Measurements from ENCODE around the gene DYNLL1.

DNA sequence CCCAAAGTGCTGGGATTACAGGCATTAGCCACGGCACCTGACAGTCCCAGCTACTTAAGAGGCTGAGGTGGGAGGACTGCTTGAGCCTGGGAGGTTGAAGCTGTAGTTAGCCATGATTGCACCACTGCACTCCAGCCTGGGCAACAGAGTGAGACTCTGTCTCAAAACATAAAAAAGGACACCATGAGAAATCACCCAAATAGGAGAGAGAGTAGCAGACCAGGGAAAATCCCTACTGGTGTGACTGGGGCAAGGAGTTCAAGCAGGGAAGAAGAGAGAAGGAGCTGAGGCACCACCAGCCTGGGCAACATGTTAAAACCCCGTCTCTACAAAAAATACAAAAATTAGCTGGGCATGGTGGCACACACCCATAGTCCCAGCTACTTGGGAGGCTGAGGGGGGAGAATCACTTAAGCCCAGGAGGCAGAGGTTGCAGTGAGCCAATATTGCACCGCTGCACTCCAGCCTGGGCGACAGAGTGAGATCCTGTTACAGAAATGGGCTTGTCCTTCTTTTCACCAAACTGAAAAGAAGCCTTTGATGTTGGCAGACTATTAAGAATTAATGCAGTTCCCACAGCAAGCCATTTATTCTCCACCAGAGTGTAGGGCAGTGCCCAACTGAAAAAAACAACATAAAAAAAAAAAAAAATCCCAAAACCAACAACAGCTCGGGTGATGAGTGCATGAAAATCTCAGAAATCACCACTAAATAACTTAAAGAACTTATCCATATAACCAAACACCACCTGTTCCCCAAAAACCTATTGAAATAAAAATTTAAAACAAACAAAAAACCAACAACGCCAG is 21.9 kb upstream of the DYNLL1 start:
- TF ChIP-seq SATB2 (CRISPR knock-in tag; IDR thresholded peaks at IDR 0.05) (no peak), JUNB (CRISPR knock-in tag; IDR thresholded peaks at IDR 0.05; ENCODE audit: borderline replicate concordance) (no peak), YEATS4 (CRISPR knock-in tag; IDR thresholded peaks at IDR 0.05; ENCODE audit: borderline replicate concordance) (no peak), SMC3 (IDR thresholded peaks at IDR 0.05; ENCODE audit: low read length) (no peak), ZKSCAN1 (IDR thresholded peaks at IDR 0.05; ENCODE audit: low read length) (no peak)
- TF ChIP-seq, protein P1, sequence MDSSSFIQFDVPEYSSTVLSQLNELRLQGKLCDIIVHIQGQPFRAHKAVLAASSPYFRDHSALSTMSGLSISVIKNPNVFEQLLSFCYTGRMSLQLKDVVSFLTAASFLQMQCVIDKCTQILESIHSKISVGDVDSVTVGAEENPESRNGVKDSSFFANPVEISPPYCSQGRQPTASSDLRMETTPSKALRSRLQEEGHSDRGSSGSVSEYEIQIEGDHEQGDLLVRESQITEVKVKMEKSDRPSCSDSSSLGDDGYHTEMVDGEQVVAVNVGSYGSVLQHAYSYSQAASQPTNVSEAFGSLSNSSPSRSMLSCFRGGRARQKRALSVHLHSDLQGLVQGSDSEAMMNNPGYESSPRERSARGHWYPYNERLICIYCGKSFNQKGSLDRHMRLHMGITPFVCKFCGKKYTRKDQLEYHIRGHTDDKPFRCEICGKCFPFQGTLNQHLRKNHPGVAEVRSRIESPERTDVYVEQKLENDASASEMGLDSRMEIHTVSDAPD (CRISPR knock-in tag; IDR thresholded peaks at IDR 0.05): no peak
- TF ChIP-seq, protein P2, sequence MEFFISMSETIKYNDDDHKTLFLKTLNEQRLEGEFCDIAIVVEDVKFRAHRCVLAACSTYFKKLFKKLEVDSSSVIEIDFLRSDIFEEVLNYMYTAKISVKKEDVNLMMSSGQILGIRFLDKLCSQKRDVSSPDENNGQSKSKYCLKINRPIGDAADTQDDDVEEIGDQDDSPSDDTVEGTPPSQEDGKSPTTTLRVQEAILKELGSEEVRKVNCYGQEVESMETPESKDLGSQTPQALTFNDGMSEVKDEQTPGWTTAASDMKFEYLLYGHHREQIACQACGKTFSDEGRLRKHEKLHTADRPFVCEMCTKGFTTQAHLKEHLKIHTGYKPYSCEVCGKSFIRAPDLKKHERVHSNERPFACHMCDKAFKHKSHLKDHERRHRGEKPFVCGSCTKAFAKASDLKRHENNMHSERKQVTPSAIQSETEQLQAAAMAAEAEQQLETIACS (CRISPR knock-in tag; IDR thresholded peaks at IDR 0.05): no peak
- TF ChIP-seq, protein P3, sequence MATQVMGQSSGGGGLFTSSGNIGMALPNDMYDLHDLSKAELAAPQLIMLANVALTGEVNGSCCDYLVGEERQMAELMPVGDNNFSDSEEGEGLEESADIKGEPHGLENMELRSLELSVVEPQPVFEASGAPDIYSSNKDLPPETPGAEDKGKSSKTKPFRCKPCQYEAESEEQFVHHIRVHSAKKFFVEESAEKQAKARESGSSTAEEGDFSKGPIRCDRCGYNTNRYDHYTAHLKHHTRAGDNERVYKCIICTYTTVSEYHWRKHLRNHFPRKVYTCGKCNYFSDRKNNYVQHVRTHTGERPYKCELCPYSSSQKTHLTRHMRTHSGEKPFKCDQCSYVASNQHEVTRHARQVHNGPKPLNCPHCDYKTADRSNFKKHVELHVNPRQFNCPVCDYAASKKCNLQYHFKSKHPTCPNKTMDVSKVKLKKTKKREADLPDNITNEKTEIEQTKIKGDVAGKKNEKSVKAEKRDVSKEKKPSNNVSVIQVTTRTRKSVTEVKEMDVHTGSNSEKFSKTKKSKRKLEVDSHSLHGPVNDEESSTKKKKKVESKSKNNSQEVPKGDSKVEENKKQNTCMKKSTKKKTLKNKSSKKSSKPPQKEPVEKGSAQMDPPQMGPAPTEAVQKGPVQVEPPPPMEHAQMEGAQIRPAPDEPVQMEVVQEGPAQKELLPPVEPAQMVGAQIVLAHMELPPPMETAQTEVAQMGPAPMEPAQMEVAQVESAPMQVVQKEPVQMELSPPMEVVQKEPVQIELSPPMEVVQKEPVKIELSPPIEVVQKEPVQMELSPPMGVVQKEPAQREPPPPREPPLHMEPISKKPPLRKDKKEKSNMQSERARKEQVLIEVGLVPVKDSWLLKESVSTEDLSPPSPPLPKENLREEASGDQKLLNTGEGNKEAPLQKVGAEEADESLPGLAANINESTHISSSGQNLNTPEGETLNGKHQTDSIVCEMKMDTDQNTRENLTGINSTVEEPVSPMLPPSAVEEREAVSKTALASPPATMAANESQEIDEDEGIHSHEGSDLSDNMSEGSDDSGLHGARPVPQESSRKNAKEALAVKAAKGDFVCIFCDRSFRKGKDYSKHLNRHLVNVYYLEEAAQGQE (IDR thresholded peaks at IDR 0.05; ENCODE audit: borderline replicate concordance in 1 of 2, low read depth in 1 of 2, low read length in 2 of 2): no peak
- TF ChIP-seq, protein P4, sequence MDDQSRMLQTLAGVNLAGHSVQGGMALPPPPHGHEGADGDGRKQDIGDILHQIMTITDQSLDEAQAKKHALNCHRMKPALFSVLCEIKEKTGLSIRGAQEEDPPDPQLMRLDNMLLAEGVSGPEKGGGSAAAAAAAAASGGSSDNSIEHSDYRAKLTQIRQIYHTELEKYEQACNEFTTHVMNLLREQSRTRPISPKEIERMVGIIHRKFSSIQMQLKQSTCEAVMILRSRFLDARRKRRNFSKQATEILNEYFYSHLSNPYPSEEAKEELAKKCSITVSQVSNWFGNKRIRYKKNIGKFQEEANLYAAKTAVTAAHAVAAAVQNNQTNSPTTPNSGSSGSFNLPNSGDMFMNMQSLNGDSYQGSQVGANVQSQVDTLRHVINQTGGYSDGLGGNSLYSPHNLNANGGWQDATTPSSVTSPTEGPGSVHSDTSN (CRISPR knock-in tag; IDR thresholded peaks at IDR 0.05; ENCODE audit: borderline replicate concordance): no peak
- TF ChIP-seq, protein P5, sequence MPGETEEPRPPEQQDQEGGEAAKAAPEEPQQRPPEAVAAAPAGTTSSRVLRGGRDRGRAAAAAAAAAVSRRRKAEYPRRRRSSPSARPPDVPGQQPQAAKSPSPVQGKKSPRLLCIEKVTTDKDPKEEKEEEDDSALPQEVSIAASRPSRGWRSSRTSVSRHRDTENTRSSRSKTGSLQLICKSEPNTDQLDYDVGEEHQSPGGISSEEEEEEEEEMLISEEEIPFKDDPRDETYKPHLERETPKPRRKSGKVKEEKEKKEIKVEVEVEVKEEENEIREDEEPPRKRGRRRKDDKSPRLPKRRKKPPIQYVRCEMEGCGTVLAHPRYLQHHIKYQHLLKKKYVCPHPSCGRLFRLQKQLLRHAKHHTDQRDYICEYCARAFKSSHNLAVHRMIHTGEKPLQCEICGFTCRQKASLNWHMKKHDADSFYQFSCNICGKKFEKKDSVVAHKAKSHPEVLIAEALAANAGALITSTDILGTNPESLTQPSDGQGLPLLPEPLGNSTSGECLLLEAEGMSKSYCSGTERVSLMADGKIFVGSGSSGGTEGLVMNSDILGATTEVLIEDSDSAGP (CRISPR knock-in tag; IDR thresholded peaks at IDR 0.05; ENCODE audit: borderline replicate concordance): no peak
- TF ChIP-seq, protein P6, sequence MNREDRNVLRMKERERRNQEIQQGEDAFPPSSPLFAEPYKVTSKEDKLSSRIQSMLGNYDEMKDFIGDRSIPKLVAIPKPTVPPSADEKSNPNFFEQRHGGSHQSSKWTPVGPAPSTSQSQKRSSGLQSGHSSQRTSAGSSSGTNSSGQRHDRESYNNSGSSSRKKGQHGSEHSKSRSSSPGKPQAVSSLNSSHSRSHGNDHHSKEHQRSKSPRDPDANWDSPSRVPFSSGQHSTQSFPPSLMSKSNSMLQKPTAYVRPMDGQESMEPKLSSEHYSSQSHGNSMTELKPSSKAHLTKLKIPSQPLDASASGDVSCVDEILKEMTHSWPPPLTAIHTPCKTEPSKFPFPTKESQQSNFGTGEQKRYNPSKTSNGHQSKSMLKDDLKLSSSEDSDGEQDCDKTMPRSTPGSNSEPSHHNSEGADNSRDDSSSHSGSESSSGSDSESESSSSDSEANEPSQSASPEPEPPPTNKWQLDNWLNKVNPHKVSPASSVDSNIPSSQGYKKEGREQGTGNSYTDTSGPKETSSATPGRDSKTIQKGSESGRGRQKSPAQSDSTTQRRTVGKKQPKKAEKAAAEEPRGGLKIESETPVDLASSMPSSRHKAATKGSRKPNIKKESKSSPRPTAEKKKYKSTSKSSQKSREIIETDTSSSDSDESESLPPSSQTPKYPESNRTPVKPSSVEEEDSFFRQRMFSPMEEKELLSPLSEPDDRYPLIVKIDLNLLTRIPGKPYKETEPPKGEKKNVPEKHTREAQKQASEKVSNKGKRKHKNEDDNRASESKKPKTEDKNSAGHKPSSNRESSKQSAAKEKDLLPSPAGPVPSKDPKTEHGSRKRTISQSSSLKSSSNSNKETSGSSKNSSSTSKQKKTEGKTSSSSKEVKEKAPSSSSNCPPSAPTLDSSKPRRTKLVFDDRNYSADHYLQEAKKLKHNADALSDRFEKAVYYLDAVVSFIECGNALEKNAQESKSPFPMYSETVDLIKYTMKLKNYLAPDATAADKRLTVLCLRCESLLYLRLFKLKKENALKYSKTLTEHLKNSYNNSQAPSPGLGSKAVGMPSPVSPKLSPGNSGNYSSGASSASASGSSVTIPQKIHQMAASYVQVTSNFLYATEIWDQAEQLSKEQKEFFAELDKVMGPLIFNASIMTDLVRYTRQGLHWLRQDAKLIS (CRISPR knock-in tag; IDR thresholded peaks at IDR 0.05): no peak
- TF ChIP-seq, protein P7, sequence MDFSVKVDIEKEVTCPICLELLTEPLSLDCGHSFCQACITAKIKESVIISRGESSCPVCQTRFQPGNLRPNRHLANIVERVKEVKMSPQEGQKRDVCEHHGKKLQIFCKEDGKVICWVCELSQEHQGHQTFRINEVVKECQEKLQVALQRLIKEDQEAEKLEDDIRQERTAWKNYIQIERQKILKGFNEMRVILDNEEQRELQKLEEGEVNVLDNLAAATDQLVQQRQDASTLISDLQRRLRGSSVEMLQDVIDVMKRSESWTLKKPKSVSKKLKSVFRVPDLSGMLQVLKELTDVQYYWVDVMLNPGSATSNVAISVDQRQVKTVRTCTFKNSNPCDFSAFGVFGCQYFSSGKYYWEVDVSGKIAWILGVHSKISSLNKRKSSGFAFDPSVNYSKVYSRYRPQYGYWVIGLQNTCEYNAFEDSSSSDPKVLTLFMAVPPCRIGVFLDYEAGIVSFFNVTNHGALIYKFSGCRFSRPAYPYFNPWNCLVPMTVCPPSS (IDR thresholded peaks at IDR 0.05): no peak
- TF ChIP-seq, protein P8, sequence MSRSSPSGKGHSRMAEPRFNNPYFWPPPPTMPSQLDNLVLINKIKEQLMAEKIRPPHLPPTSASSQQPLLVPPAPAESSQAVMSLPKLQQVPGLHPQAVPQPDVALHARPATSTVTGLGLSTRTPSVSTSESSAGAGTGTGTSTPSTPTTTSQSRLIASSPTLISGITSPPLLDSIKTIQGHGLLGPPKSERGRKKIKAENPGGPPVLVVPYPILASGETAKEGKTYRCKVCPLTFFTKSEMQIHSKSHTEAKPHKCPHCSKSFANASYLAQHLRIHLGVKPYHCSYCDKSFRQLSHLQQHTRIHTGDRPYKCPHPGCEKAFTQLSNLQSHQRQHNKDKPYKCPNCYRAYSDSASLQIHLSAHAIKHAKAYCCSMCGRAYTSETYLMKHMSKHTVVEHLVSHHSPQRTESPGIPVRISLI (CRISPR knock-in tag; IDR thresholded peaks at IDR 0.05; ENCODE audit: borderline replicate concordance): no peak
